MCF 10A (cell line): ENCODE data around the gene IRGC. TPM values are rescaled to one million over a fixed set of nuclear protein-coding genes. Genes with fewer than 3 reads are reported as not detected.

Experiments
- BruUV-seq: library from RNA; stranded (reverse); fragments of 400-500 nt; replicated peaks from 2 replicates; lab custom pipeline; 2021; lab: Mats Ljungman, UMichigan
- CTCF ChIA-PET: fragments of 300-600 bp; sonication (Branson Sonifier 250); formaldehyde crosslinking; extraction: SDS; loops from one replicate; lab custom pipeline; 2021; ENCODE audit warnings: antibody characterized with exemption, inconsistent platforms; lab: Yijun Ruan, JAX
- POLR2A ChIA-PET: fragments of 300-600, 350-650 bp; sonication (Branson Sonifier 250); formaldehyde crosslinking; extraction: SDS; loops from one replicate; lab custom pipeline; 2020; ENCODE audit warnings: antibody characterized with exemption, inconsistent platforms; lab: Yijun Ruan, JAX
- DNase-seq: peaks from one replicate; pipeline ENCODE4 v3.0.0-alpha.2; 2018; ENCODE audit not compliant: unreplicated experiment
- H3K27ac Mint-ChIP-seq: one replicate; pipeline ENCODE4 v1.8.0; 2022; ENCODE audit warnings: mild to moderate bottlenecking, low read depth, mixed read lengths; ENCODE audit not compliant: unreplicated experiment
- H3K27me3 Mint-ChIP-seq: one replicate; pipeline ENCODE4 v1.8.0; 2022; ENCODE audit warnings: mixed read lengths; ENCODE audit not compliant: insufficient read depth, unreplicated experiment
- H3K36me3 Mint-ChIP-seq: one replicate; pipeline ENCODE4 v1.8.0; 2022; ENCODE audit warnings: mild to moderate bottlenecking, moderate library complexity, mixed read lengths; ENCODE audit not compliant: insufficient read depth, unreplicated experiment
- H3K4me1 Mint-ChIP-seq: one replicate; pipeline ENCODE4 v1.8.0; 2022; ENCODE audit warnings: mixed read lengths; ENCODE audit not compliant: insufficient read depth, unreplicated experiment
- H3K4me3 Mint-ChIP-seq: one replicate; pipeline ENCODE4 v1.8.0; 2022; ENCODE audit warnings: mild to moderate bottlenecking, moderate library complexity, mixed read lengths; ENCODE audit not compliant: unreplicated experiment
- H3K9me3 Mint-ChIP-seq: one replicate; pipeline ENCODE4 v1.8.0; 2022; ENCODE audit warnings: mixed read lengths; ENCODE audit not compliant: unreplicated experiment
- intact Hi-C: fragments of 100-400 bp; cut with micrococcal nuclease; formaldehyde crosslinking; loops from 2 replicates; pipeline ENCODE4 v1.14.1; 2022
- total RNA-seq: library from RNA; stranded (reverse); gene quantifications from 2 replicates; pipeline ENCODE4 v1.2.3, GENCODE V29; 2022
- TF ChIP-seq, protein P1 (sequence below): fragments of 200-600 bp; IDR thresholded peaks from one replicate; pipeline ENCODE4 v1.8.0; 2022; ENCODE audit warnings: antibody characterized with exemption, mild to moderate bottlenecking; ENCODE audit not compliant: unreplicated experiment

The IRGC gene
- total RNA-seq, 1 experiment from 2014 or later = not detected

GRCh38 chr19:43749152-43749551 is 33.3 kb downstream of the IRGC start:
- H3K9me3 Mint-ChIP-seq = no peaks in the 10 kb centered on the region
- peaks cover 37% of the 10 kb centered on the region for H3K4me1 Mint-ChIP-seq
- intact Hi-C loops = no loop called here
- peaks cover 70% of the 10 kb centered on the region for H3K36me3 Mint-ChIP-seq
- no peak overlapping the region for H3K4me3 Mint-ChIP-seq
- DNase-seq = no peak
- TF ChIP-seq, protein P1, sequence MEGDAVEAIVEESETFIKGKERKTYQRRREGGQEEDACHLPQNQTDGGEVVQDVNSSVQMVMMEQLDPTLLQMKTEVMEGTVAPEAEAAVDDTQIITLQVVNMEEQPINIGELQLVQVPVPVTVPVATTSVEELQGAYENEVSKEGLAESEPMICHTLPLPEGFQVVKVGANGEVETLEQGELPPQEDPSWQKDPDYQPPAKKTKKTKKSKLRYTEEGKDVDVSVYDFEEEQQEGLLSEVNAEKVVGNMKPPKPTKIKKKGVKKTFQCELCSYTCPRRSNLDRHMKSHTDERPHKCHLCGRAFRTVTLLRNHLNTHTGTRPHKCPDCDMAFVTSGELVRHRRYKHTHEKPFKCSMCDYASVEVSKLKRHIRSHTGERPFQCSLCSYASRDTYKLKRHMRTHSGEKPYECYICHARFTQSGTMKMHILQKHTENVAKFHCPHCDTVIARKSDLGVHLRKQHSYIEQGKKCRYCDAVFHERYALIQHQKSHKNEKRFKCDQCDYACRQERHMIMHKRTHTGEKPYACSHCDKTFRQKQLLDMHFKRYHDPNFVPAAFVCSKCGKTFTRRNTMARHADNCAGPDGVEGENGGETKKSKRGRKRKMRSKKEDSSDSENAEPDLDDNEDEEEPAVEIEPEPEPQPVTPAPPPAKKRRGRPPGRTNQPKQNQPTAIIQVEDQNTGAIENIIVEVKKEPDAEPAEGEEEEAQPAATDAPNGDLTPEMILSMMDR = no peak
- no peaks in the 10 kb centered on the region for H3K27me3 Mint-ChIP-seq
- ChIA-PET CTCF (interaction anchor here (0.5 to 1.5 kb wide), 5 partner anchors 11 to 223 kb away, joined by 3 to 4 read pairs (median 4); partner anchors contain the start of gene KCNN4), POLR2A (interaction anchor here (8.9 to 20.1 kb wide), 2 partner anchors 15 to 31 kb away, joined by 117 to 409 read pairs; partner anchors contain the start of gene KCNN4)
- no peak overlapping the region for H3K27ac Mint-ChIP-seq
- BruUV-seq = no TSS peak

DNA sequence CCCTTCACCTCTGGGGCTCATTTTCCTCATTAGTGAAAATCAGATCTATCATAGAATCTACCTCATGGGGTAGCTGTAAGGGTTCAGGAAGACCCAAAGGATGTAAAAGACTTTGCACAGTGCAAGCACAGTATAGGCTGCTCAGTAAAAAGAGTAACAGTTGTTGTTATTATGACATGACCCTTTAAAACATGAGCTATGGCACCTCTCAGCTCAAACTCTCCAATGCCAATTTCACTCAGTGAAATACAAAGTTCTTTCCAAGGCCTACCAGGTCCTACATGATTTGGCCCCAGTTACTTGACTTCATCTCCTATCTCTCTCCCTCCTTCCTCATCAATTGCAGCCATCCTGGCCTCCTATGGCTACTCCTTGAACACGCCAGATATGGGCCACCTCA is 34.0 kb downstream of the IRGC start:
- BruUV-seq = no TSS peak
- DNase-seq = no peak
- ChIA-PET POLR2A (interaction anchor here (8.9 to 20.1 kb wide), 2 partner anchors 14 to 30 kb away, joined by 117 to 409 read pairs; partner anchors contain the start of gene KCNN4), CTCF (interaction anchor here (1.1 to 1.5 kb wide), 4 partner anchors 10 to 59 kb away, joined by 3 to 4 read pairs (median 4); partner anchors contain the start of gene KCNN4)
- peaks cover 35% of the 10 kb centered on the region for H3K4me1 Mint-ChIP-seq
- H3K36me3 Mint-ChIP-seq = peaks cover 72% of the 10 kb centered on the region
- no peak overlapping the region for H3K4me3 Mint-ChIP-seq
- TF ChIP-seq, protein P1 = no peak
- H3K9me3 Mint-ChIP-seq = no peaks in the 10 kb centered on the region
- peak overlapping the region; percentile 33 for H3K27ac Mint-ChIP-seq
- intact Hi-C loops = no loop called here
- no peaks in the 10 kb centered on the region for H3K27me3 Mint-ChIP-seq

- intact Hi-C loops = no loop called here
- ChIA-PET CTCF (interaction anchor here (0.5 to 4.3 kb wide), 8 partner anchors 11 to 781 kb away, joined by 3 to 32 read pairs (median 6); partner anchors contain the start of gene KCNN4), POLR2A (interaction anchor here (0.9 to 20.1 kb wide), 6 partner anchors 11 to 177 kb away, joined by 3 to 409 read pairs (median 42); partner anchors contain the start of genes KCNN4 and PLAUR)
- peaks cover 47% of the 10 kb centered on the region for H3K4me1 Mint-ChIP-seq
- DNase-seq = no peak
- peak overlapping the region; percentile 33 for H3K27ac Mint-ChIP-seq
- TF ChIP-seq, protein P1 = no peak
- peaks cover 55% of the 10 kb centered on the region for H3K36me3 Mint-ChIP-seq
- no TSS peak for BruUV-seq
- no peaks in the 10 kb centered on the region for H3K9me3 Mint-ChIP-seq
- H3K4me3 Mint-ChIP-seq = peak overlapping the region; percentile 21
- no peaks in the 10 kb centered on the region for H3K27me3 Mint-ChIP-seq
Observed at GRCh38 chr19:43751466-43752220, 35.8 kb downstream of the IRGC start.

DNA sequence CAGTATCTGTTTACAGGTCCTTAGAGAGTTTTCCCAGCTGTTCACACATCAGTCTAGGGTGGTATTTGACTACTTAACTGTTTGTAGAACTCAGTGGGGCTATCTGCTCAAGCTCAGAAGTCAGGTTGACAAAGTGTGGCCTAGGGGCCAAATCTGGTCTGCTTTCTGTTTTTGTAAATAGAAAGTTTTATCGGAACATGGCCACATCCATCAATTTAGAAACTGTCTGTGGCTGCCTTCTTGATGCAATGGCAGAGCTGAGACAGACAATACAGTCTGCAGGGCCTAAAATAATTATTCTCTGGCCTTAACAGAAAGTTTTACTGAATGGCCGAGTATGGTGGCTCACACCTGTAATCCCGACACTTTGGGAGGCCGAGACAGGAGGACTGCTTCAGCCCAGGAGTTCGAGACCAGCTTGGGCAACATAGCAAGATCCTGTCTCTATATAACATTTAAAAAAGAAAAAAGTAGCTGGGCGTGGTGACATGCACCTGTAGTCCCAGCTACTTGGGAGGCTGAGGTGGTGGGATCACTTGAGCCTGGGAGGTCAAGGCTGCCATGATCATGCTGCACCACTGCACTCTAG is 36.5 kb downstream of the IRGC start:
- TF ChIP-seq, protein P1 = no peak
- Mint-ChIP-seq H3K4me3 (peak overlapping the region; percentile 93), H3K27ac (peak overlapping the region; percentile 98), H3K9me3 (no peaks in the 10 kb centered on the region), H3K4me1 (peaks cover 53% of the 10 kb centered on the region), H3K27me3 (no peaks in the 10 kb centered on the region), H3K36me3 (peaks cover 50% of the 10 kb centered on the region)
- intact Hi-C loops = no loop called here
- no peak for DNase-seq
- ChIA-PET POLR2A (interaction anchor here (0.6 to 20.1 kb wide), 10 partner anchors 12 to 1700 kb away, joined by 3 to 409 read pairs (median 4); partner anchors contain the start of genes KCNN4 and PLAUR), CTCF (interaction anchor here (0.7 to 4.3 kb wide), 11 partner anchors 8 to 938 kb away, joined by 3 to 32 read pairs (median 6); partner anchors contain the start of gene KCNN4)
- no TSS peak for BruUV-seq
